GM13977 (cell line): ENCODE results near the gene CHAF1A.

Source experiments
- DNase-seq: peaks from one replicate; pipeline ENCODE4 v3.0.0; 2012; ENCODE audit warnings: low spot score
- CTCF ChIP-seq: IDR thresholded peaks from 2 replicates; pipeline ENCODE4 v1.5.1; 2012; ENCODE audit warnings: mild to moderate bottlenecking, control low read depth; ENCODE audit not compliant: insufficient read depth; ENCODE audit errors: extremely low read depth, missing control alignments
- in situ Hi-C: fragments of 300-500 bp; cut with MboI; formaldehyde crosslinking; loops from one replicate; pipeline ENCODE4 v1.12.0; 2022; ENCODE audit warnings: low sequenced_read_pairs, low pct_unique_long_range_greater_than_20kb, mixed read lengths, inconsistent platforms; ENCODE audit not compliant: unreplicated experiment

Gene CHAF1A

GRCh38 chr19:4456843-4457653, 54.6 kb downstream of the CHAF1A start:
- in situ Hi-C loops = no loop called here
- no peak for TF ChIP-seq CTCF
- peak; percentile 88 for DNase-seq

- no peak for TF ChIP-seq CTCF
- in situ Hi-C loops = no loop called here
- peak; percentile 99 for DNase-seq
These were observed 55.4 kb downstream of the CHAF1A start, which contains the start of gene UBXN6 for GRCh38 chr19:4457654-4458395. UBXN6 (minus strand) TSS chr19:4457794; CDS start chr19:4457697, 97 bp downstream.

GRCh38 chr19:4464815-4465581, 62.6 kb downstream of the CHAF1A start:
- no peak for TF ChIP-seq CTCF
- DNase-seq = no peak
- in situ Hi-C loops = no loop called here

GRCh38 chr19:4467835-4468234, 65.4 kb downstream of the CHAF1A start:
- no peak for TF ChIP-seq CTCF
- no peak for DNase-seq
- in situ Hi-C loops = no loop called here

- in situ Hi-C loops = no loop called here
- TF ChIP-seq CTCF = no peak
These were observed 69.1 kb downstream of the CHAF1A start for GRCh38 chr19:4471403-4472173.

More at GRCh38 chr19:4471403-4472173, 69.1 kb downstream of the CHAF1A start:
- DNase-seq = peak; percentile 99
